ENCODE data around the gene CRB1. TPM values are rescaled to one million over a fixed set of nuclear protein-coding genes. Genes with fewer than 3 reads are reported as not detected.

CRB1 gene
- total and polyA plus RNA-seq, 2 of the 8 experiments (the other 6 are each of a cell fraction or from before 2014, with no cell fraction given) = 0.03 TPM; not detected in 1

- FAIRE-seq = no peak
- H3K56ac ChIP-seq (replicated peaks; ENCODE audit: insufficient read length, low read depth, low read length) = no peak overlapping the region
- no peaks in the 10 kb centered on the region for H3K79me1 ChIP-seq (ENCODE audit: low read depth, low read length)
- H2BK12ac ChIP-seq (ENCODE audit: low read depth, low read length) = no peak overlapping the region
- H3K36me3 ChIP-seq (ENCODE audit: control insufficient read depth in 2 of 4, insufficient read depth in 4 of 4, low read length in 3 of 4) = no peaks in the 10 kb centered on the region
- H3K23me2 ChIP-seq (ENCODE audit: low read depth, low read length) = no peaks in the 10 kb centered on the region
- POLR2A ChIA-PET (ENCODE audit: partially characterized antibody) = no interaction called here
- H3K4ac ChIP-seq (replicated peaks; ENCODE audit: insufficient read length, low read depth, low read length) = no peak overlapping the region
- no peak overlapping the region for H4K8ac ChIP-seq (ENCODE audit: extremely low read depth, insufficient read depth, low read length)
- no peak overlapping the region for H4K5ac ChIP-seq (ENCODE audit: insufficient read length, low read depth, low read length)
- H4K20me1 ChIP-seq (replicated peaks in 1 of 2; ENCODE audit: control insufficient read depth in 1 of 2, insufficient read depth in 2 of 2, low read length in 2 of 2) = no peaks in the 10 kb centered on the region
- DNase-seq (ENCODE audit: low read depth in 1 of 2, low spot score in 2 of 2) = no peak
- no peak for TF ChIP-seq EP300 (IDR thresholded peaks at IDR 0.05; ENCODE audit: borderline replicate concordance in 1 of 2, low read depth in 2 of 2, low read length in 2 of 2)
- no peak for TF ChIP-seq TCF12 (IDR thresholded peaks at IDR 0.05; ENCODE audit: low read depth, low read length)
- no peak for TF ChIP-seq HDAC2 (IDR thresholded peaks at IDR 0.05; ENCODE audit: borderline replicate concordance in 1 of 2, low read depth in 2 of 2, low read length in 2 of 2)
- TF ChIP-seq HDAC6 (IDR thresholded peaks at IDR 0.05; ENCODE audit: low read depth, low read length) = no peak
- TF ChIP-seq POU5F1 (IDR thresholded peaks at IDR 0.05; ENCODE audit: low read depth, low read length) = no peak
- TF ChIP-seq ASH2L (IDR thresholded peaks at IDR 0.05; ENCODE audit: low read length) = no peak
- TF ChIP-seq TEAD4 (IDR thresholded peaks at IDR 0.05; ENCODE audit: low read depth, low read length) = no peak
- TF ChIP-seq ATF3 (IDR thresholded peaks at IDR 0.05; ENCODE audit: insufficient read depth, low read depth, low read length) = no peak
- no peak for TF ChIP-seq KDM5A (IDR thresholded peaks at IDR 0.05; ENCODE audit: low read length)
- TF ChIP-seq CREB1 (IDR thresholded peaks at IDR 0.05) = no peak
- no peak for TF ChIP-seq PHF8 (conservative IDR thresholded peaks at IDR 0.05; ENCODE audit: low read depth, low read length)
- TF ChIP-seq MAFK (IDR thresholded peaks at IDR 0.05; ENCODE audit: low read depth, low read length) = no peak
- TF ChIP-seq NRF1 (IDR thresholded peaks at IDR 0.05; ENCODE audit: low read depth, low read length) = no peak
- no peak overlapping the region for H2BK15ac ChIP-seq (ENCODE audit: low read length)
- no peak overlapping the region for H3K23ac ChIP-seq (ENCODE audit: insufficient read length)
- H2BK20ac ChIP-seq (ENCODE audit: low read length) = no peak overlapping the region
- H3K18ac ChIP-seq (ENCODE audit: extremely low read depth, low read length) = no peak overlapping the region
- no peaks in the 10 kb centered on the region for H3K27me3 ChIP-seq (replicated peaks in 1 of 4; ENCODE audit: control insufficient read depth in 3 of 4, extremely low read depth in 1 of 4, insufficient read depth in 3 of 4, low read length in 3 of 4)
- no peak overlapping the region for H3K9ac ChIP-seq (replicated peaks in 1 of 4; ENCODE audit: extremely low read depth in 1 of 4, low read depth in 3 of 4, low read length in 3 of 4)
- no peak overlapping the region for H3K27ac ChIP-seq (ENCODE audit: low read depth, low read length)
- H3K4me3 ChIP-seq (ENCODE audit: extremely low read depth in 1 of 4, insufficient read depth in 2 of 4, low read depth in 3 of 4, low read length in 4 of 4) = no peak overlapping the region
- no peak overlapping the region for H2BK5ac ChIP-seq (ENCODE audit: low read depth, low read length)
- no peaks in the 10 kb centered on the region for H3K4me1 ChIP-seq (replicated peaks in 1 of 4; ENCODE audit: control insufficient read depth in 3 of 4, insufficient read depth in 4 of 4, low read length in 3 of 4)
- CTCF ChIA-PET (ENCODE audit: partially characterized antibody) = no interaction called here
- no peak overlapping the region for H2AFZ ChIP-seq (ENCODE audit: low read length)
- peaks cover 0 to 3% of the 10 kb centered on the region in 2 experiments; a peak in 1 of 4 replicates for H3K9me3 ChIP-seq (ENCODE audit: insufficient read depth in 2 of 2, low read depth in 1 of 2, low read length in 1 of 2)
- 69% methylated on average over 1 of the region's 1 CpG; no CpG with 5 or more reads in 1 of the 2 experiments for WGBS, 2 experiments (ENCODE audit: extremely low coverage in 1 of 2, insufficient coverage in 1 of 2, insufficient read length in 1 of 2, insufficient replicate concordance in 2 of 2, low coverage in 1 of 2, low lambda C conversion rate in 2 of 2, missing lambda C conversion rate in 1 of 2)
- no peak overlapping the region for H2BK120ac ChIP-seq (replicated peaks; ENCODE audit: low read depth, low read length)
- H3K14ac ChIP-seq (ENCODE audit: insufficient read length) = no peak overlapping the region
- H2AK5ac ChIP-seq (ENCODE audit: low read depth, low read length) = no peak overlapping the region
- no peaks in the 10 kb centered on the region for H3K79me2 ChIP-seq (ENCODE audit: control insufficient read depth in 1 of 2, insufficient read depth in 2 of 2, low read length in 2 of 2)
- no peak overlapping the region for H4K91ac ChIP-seq (replicated peaks; ENCODE audit: insufficient read length, low read length)
- no peak overlapping the region for H3K4me2 ChIP-seq (ENCODE audit: insufficient read depth in 1 of 2, low read depth in 2 of 2, low read length in 2 of 2)
These were observed 35.4 kb downstream of the CRB1 start for GRCh38 chr1:197303463-197303862.
